Measurements from ENCODE around the gene FOXP1.
A peak's percentile ranks its signal among the peaks of the same experiment; 100 is the strongest.

Gene FOXP1

DNA sequence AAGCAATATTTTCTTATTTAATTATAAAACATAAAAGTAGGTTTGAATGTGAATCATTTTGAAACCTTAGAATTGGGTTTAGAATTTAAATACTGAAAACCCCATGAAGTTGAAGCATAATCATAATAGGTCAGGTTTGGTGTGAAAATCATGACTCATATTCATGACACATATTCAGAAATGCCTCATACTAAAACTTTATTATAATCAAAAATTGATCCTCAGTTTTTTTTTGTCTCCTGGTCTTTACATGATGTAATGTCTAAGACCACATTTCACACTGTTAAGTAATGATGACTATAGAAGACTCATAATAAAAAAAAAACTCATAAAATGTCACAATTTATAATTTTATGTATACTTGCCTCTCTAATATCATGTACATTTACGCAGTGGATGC lies 190.4 kb downstream of the FOXP1 start:
- peak; percentile 33 for DNase-seq (ENCODE audit: extremely low spot score)
- ChIA-PET POLR2A (no interaction called here), CTCF (no interaction called here)
- TF ChIP-seq, protein P1, sequence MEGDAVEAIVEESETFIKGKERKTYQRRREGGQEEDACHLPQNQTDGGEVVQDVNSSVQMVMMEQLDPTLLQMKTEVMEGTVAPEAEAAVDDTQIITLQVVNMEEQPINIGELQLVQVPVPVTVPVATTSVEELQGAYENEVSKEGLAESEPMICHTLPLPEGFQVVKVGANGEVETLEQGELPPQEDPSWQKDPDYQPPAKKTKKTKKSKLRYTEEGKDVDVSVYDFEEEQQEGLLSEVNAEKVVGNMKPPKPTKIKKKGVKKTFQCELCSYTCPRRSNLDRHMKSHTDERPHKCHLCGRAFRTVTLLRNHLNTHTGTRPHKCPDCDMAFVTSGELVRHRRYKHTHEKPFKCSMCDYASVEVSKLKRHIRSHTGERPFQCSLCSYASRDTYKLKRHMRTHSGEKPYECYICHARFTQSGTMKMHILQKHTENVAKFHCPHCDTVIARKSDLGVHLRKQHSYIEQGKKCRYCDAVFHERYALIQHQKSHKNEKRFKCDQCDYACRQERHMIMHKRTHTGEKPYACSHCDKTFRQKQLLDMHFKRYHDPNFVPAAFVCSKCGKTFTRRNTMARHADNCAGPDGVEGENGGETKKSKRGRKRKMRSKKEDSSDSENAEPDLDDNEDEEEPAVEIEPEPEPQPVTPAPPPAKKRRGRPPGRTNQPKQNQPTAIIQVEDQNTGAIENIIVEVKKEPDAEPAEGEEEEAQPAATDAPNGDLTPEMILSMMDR (IDR thresholded peaks at IDR 0.05; ENCODE audit: control extremely low read depth, extremely low read depth, low read depth, missing control alignments), result no peak

DNA sequence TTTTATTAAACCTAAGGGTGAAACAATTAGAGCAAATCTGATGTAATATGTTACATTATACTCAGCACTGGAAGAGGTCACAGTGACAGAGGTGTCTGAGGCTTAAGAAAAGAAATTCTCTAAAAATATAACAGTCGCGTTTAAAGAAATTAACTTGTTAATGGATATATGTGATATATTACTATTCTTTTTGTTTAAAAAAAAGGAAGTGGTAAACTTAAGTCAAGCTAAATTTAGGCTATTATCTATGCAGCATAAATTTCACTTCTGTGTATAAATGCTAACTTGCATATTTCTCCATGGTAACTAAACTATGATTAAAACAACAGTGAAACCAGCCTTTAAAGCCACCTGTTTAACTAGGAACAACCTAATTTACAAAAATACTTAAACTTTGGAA lies 191.3 kb downstream of the FOXP1 start:
- TF ChIP-seq, protein P1 (IDR thresholded peaks at IDR 0.05; ENCODE audit: control extremely low read depth, extremely low read depth, low read depth, missing control alignments), result no peak
- ChIA-PET POLR2A (no interaction called here), CTCF (no interaction called here)
- peak; percentile 35 for DNase-seq (ENCODE audit: extremely low spot score)

DNA sequence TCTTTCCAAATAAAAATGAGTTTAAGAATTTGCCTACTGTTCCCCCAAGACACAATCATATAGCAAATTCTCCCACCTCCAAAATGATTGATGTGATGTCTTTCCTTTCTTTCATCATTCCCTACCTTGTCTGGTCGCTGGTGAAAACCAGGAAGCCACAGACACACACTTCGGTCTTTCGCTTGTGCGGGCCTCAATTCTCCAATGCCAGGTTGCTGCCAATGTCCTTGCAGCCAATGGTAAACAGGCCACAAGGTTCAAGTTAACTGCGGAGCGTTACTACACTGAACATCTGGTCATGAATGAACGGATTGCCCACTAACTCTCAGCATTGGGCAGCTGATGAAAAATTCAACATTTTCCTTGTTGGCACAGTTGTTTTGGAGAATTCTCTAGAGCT lies 192.2 kb downstream of the FOXP1 start:
- CTCF ChIA-PET, result no interaction called here
- POLR2A ChIA-PET, result no interaction called here
- TF ChIP-seq, protein P1 (IDR thresholded peaks at IDR 0.05; ENCODE audit: control extremely low read depth, extremely low read depth, low read depth, missing control alignments), result no peak
- DNase-seq (ENCODE audit: extremely low spot score), result no peak

DNA sequence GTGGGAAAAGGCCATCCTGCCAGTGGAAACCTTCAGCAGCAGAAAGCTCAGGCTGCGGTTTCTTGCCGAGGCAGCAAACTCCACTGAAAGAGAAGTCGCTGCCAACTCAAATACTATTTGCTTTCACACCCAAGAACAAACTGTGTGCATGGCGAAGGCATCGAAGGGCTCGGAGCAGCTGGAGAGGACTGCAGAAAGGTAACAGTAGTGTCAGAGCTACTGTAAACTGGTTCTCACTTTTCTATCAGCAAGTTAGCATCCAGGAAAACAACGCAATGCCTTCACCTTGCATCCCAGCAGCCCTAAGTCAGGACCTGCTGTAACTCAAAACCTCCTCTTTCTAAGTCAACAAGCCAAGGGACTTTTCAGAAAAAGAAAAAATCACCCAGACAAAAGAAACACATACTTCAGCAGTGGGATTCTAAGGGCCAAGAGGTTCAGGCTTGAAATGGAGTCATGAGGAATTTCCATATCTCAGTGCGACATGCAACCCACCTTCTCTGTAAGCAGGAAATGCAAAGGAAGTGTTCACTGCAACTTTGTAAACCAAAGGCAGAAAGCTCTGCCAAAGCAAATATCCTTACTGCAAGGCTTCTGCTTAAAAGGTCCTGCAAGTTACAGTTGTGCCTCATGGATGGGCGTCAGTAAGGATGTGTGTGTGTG lies 193.5 kb downstream of the FOXP1 start:
- POLR2A ChIA-PET, result no interaction called here
- no peak for DNase-seq (ENCODE audit: extremely low spot score)
- TF ChIP-seq, protein P1 (IDR thresholded peaks at IDR 0.05; ENCODE audit: control extremely low read depth, extremely low read depth, low read depth, missing control alignments), result no peak
- CTCF ChIA-PET, result no interaction called here

DNA sequence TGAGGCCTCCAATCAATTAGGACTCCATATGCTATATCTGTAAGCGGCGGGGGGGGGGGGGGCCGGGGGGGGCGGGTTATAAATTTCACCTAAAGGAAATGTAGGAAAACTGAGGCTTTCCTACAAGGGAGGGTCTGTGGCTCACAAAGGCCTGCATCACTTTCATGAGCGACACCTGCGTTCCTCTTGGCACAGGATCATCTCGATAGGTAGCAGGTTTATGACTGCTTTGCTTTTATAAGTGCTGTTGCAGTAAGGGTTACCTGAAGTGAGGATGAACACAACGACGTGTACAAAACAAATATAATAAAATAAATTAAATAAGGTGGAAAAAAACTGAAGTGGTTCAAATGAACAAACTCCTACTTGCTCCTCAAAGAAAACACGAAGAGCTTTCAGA lies 194.3 kb downstream of the FOXP1 start:
- CTCF ChIA-PET, result interaction anchor here (1.1 kb wide), 1 partner anchor 8 kb away, joined by 6 read pairs; no protein-coding TSS in a partner anchor
- POLR2A ChIA-PET, result no interaction called here
- DNase-seq (ENCODE audit: extremely low spot score), result no peak
- TF ChIP-seq, protein P1 (IDR thresholded peaks at IDR 0.05; ENCODE audit: control extremely low read depth, extremely low read depth, low read depth, missing control alignments), result no peak

DNA sequence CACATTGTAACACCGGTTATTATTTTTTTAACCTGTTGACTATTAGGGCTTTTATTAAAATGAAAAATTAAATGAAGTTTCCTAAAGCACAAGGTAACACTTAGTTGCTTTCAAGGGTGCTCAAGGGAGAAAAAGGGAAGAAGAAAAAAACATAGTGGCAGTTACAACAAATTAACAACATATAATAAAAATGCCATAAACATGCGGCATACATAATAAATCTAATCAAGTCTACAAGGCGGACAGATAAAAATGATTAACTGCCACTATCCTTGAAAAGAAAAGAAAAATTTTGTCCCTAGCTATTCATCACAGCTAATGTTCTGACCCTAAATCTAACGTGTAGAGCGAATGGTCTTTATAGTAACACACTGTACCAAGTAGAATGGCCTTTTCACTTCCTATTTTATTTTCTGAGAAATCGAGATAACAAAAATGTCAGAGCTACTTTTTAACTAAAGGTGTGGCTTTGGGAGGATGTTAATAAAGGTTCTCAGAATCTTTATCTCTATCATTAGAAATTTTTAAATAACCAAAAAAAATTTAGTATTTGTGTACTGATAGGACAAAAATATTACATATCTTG lies 194.9 kb downstream of the FOXP1 start:
- no peak for DNase-seq (ENCODE audit: extremely low spot score)
- TF ChIP-seq, protein P1 (IDR thresholded peaks at IDR 0.05; ENCODE audit: control extremely low read depth, extremely low read depth, low read depth, missing control alignments), result no peak
- ChIA-PET CTCF (interaction anchor here (1.1 kb wide), 1 partner anchor 9 kb away, joined by 6 read pairs; no protein-coding TSS in a partner anchor), POLR2A (no interaction called here)

All from GM10248 (cell line).